GM19463 (cell line): ENCODE data around the gene NBPF1.
"Not testable (repeated sequence)": the region's sequence is repeated elsewhere in the genome, so short reads cannot be mapped to it uniquely, and the experiment has no call there.

Experiments used
- ATAC-seq: cut with Tn5 transposase; IDR thresholded peaks from one replicate; pipeline ENCODE4 v1.9.1; 2021; ENCODE audit warnings: mild to moderate bottlenecking, moderate library complexity; ENCODE audit not compliant: unreplicated experiment

NBPF1 gene

DNA sequence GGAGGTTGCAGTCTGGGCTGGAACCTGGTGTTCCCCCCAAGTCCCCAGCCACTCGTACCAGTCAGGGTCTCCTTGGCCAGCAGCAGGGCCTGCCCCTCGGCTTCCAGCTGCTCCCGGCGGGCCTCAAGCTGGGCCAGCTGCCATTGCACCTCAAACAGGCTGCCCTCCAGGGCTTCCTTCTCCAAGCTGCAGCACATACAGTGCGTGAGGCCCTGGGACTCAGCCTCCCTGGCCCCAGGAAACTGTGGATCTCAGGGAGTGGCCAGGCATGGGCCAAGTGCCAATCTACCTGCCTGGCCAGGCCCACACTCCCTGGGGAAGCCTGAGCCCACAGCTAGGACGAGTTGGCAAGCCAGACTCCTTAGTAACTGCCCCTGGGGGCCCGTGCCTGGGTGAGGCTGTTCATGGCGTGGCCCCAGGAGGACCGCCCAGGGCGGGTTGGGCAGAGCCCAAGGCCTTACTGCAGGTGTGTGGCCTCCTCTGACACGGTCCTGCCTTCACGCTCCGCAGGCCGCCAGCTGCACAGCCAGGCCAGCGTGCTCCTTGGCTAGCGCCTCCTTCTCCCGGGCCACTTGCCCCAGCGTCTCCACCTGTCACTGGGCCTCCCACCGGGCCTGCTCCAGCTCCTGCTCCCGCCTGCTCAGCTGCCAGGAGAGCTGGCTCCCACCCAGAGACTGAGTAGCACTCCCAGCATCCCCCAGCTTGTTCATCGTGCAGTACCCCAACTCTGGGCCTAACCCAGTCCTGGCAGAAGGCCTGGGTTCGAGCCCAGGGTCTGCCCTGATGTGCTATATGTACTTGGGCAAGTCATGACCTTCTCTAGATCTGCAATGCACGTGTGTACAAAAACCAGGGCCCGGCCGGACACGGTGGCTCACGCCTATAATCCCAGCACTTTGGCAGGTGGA lies 10.7 kb upstream of the NBPF1 start:
- ATAC-seq: not testable (repeated sequence)

DNA sequence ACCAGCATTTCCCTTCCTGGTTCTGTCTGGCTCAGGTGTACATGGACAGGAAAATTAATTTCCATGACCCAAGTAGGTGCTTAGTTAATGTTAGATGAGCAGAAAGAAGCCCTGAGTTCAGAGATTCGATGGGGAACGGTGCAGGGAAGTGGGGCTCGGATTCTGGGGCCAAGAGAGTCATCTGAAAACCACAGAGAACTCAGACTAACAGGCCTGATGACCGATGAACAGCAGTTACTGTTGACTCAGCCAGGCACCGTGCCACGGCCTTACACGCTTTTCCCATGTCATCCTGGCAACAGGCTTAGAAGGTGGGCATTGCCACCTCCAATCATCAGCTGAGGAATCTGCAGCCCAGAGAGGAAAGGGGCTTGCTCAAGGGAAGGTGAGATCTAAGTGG lies 10.0 kb upstream of the NBPF1 start:
- not testable (repeated sequence) for ATAC-seq

DNA sequence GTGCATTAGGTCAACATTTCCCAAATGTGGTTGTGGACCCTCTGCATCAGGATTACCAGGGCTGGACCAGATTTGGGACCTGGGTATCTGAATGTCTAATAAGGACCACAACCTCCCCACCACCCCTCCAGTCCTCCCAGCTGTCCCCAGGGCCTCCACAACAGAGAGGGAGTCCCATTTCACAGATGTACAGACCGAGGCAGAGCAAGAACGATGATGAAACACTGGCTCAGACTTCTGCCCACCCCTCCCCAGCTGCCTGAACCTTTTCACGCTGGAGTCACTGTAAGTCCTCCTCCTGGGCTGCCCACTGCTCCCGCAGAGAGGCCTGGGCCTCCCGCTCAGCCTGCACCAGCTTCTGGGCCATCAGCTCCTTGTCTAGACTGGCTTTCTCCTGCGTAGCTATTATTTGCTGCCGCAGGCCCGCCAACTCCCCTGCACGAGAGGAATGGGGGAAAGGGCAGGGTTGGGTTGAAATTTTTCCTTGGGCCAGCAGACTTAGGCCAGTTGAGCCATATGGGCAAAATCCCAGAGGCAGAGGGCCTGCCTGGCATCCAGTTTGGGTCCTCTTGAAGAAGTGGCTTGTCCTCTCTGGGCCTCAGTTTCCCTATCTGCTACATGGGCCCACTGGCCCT lies 8.4 kb upstream of the NBPF1 start:
- ATAC-seq: not testable (repeated sequence)

DNA sequence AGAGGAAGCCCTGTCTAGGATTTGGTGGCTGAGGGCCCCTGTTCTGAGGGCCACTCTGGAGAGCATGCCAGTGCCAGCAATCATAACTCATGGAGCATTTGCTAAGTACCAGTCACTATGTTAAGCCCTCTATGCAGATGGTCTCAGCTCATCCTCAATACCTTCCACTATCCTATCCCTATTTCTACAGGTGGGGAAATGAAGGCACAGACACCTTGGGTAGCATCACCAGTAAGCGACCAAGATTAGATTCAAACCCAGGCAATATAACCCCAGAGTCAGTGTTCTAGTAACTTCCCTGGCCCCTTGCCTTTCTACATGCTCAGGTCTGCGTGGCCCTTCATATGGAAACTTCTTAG lies 7.9 kb upstream of the NBPF1 start:
- no peak for ATAC-seq

DNA sequence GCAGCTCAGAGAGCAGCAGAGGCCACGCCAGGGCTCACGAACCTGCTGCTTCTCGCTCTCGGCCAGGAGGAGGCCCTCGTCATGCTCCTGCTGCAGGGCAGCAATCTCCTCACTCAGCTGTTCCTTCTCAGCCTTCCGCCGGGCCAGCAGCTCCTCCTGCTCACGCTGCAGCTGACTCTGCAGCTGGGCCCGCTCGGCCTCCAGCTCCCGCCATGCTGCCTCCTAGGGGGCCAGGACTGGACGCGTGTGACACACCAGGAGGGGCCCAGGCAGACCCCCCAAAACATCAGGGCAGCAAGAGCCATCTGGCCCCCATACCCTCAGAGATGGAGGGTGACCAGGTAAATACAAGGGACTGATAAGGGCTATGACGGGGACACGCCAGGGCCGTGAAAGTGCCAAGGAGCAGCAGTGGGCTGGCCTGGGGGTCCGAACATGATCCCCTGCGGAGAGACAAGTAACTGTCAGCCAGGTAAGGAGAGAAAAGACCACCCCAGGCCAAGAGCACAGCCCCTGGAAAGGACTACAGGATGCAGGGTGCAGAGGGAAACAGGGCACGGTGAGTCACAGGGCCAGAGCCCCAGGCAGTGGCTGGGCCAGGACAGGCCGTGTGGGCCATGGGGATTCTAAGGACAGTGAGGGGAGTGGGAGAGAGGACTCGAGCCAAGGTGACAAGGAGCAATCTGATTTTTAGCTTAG lies 6.6 kb upstream of the NBPF1 start:
- not testable (repeated sequence) for ATAC-seq

DNA sequence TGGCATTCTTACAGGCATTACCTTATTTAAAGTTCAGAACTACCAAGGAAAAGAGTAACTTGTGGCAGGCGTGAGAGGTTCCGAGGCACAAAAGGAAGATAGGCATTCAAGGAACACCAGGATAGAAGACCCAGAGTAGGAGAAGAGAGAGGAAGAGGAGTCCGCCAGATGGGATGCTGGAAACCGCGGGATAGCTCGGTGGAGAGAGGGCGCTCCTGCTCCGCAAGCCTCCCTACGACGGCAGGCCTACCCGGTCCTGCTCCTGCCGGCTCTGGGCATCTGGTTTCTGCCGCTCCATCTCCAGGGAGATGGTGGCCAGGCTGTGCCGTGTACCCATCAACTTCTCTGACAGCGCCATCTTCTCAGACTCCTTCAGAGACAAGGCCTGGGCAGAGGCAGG lies 5.4 kb upstream of the NBPF1 start:
- no peak for ATAC-seq

DNA sequence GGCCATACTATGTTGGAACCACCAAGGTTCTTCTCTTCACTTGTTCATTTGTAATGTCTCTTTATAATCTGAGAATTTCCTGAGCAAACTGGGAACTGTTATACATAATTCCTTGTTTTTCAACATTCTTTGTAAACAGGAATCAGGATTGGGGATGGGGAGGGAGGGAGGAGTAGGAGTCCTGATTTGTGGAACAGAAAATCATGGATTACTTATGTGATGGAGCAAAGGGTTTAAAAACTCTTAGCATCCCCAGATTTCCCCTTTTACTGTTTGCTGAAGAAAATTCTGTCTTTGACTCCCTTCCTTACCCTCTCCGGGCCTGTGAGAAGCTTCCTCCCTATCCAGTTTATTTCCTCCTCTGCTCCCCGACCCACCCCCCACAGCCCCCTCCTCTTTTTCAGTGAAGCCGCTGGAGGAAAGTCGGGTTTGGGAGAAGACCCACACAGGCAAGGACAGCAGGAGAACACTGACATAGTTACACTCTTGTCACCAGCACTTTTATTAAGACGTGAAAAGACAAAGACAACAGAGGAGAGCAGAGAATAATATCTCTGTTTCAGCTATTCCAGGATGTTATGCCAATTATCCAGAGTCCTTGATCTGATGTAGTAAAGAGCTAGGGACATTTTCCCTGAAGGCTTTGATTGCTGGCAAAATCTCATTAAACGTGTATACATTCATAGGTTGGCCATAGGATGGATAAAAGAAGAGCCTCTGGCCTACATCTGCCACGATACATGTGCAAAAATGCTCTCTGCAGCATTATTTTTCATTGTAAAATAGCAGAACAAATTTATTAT lies 4.6 kb upstream of the NBPF1 start:
- no peak for ATAC-seq

DNA sequence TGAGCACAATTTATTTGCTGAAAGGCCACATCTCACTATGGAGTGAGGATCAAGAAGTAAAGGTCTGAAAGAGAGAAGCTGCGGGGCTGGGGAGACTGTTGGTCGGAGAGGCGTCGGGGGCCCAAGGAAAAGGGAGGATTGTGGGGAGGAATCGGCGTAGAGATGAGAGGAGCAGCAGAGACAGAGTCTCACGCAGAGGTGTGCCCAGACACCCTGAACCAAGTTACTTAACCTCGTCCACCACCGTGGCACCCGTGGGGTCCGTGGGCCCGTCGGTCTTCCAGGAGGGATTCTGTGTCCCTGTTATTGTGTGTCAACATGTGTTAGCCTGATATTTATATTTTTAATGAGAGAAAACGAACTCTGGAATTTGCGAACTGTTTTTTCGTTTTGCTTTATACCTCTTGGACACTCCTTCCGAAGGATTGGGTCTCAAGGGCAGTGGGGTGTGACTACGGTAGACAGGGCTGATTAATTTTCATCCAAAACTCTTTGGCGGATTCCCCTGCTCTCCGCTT lies 3.8 kb upstream of the NBPF1 start:
- ATAC-seq: no peak

DNA sequence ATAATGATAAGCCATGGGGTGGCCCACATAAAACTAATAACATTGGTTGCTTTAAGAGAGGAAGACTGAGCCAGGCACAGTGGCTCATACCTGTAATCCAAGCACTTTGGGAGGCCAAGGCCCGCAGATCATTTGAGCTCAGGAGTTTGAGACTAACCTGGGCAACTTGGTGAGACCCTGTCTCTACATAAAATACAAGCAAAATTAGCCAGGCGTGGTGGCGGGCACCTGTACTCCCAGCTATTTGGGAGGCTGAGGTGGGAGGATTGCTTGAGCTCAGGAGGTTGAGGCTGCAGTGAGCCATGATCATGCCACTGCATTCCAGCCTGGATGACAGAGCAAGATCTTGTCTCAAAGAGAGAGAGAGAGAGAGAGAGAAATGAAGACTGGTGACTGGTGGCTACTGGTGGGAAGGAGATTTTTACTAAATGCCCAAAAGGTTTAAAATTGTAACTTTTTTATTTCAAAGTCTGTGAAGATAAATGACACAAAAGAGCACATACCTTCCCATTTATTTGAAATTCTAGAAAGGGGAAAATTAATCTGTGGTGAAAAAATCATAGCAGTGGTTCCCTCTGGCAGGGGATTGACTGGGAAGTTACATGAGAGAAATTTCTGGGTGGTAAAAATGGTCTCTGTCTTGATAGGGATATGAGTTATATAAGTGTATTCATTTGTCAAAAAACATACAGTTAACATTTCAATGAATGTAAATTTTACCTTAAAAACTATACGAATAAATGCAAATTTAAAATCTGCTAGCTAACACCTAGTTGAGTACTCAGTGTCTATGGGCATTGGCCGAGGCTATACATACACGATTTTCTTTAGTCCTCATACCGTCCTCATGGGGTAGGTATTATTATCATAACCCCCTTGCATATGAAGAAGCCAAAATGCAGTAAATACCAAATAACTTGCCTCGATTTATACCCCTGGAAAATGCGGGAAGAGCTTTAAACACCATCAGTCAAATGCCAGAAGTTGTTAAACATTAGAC lies 2.2 kb upstream of the NBPF1 start:
- ATAC-seq: no peak

DNA sequence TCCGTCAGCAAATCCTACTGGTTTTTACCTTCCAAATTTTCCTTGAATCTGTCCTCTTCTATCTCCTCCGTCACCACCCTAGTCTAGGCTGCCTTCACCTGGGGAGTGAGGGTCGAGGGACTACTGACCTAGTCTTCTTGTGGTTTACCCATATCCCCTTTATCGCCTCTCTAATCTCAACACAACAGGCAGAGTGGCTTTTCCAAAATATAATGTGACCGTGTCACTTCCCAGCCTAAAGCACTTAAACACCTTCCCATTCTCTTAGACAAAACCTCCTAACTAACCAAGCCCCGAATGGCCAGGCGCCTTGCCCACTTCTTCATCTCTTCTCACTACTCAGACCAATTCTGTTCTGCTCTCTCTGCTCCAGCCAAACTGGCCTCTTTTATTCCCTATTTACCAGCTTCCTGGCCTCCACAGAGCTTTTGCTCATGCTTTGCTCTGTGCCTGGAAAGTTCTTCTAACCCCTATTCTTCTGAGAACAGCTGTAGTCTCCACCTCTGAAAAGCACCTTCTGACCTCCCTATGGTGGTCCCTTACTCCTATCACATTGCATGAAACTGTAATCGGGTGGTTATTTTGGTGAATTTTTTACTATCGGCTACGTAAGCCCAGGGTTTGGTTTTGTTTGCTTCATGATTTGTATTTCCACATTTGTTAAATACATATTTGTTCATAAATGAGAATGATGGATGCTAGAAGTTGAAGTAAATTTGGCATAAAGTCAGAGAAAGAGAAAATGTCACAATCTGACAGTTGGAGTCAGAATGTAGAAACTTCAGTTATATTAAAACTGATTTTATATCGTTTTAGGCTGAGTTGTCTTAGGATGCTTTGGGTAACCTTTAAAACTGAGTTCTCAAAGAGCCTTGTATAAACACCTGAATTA lies 1.2 kb upstream of the NBPF1 start:
- ATAC-seq: no peak

DNA sequence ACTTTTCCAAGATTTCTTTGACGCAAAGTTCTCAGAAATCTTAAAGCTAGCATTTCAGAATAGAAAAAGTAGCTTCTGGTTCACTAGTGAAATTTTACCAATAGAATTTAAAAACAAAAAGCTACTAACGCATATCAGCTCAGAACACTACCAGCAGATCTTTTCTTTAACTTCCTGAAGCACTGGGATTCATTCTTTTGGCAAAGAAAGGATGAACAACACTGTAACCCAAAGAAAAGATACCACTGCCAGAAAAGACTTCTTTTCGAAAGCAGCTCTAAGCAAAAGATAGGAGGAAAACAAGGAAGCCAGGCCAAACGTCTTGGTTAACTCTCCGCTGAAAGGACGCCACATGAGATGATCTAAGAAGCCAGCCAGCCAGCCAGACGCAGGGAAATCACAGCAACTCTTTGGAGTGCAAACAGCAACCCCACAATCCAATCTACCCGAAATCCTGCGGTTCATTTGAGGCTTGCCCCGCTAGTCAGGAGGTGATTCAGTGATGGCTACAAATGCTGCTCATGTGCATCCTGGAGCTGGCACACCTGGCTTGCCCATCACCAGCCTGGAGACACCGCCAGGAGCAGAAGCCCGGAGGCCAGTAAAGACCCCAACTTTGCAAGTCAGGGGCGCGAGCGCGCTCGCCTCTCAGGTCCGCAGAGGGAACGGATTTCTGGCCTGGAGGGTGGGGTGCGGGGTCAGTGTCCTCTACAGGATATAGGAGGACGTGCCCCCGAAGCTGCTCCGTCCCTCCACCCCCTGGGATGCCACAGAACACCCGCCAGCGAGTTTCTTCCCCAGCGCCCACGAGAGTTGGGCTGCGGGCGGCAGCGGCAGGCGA lies 812 bp downstream of the NBPF1 start:
- ATAC-seq: no peak

DNA sequence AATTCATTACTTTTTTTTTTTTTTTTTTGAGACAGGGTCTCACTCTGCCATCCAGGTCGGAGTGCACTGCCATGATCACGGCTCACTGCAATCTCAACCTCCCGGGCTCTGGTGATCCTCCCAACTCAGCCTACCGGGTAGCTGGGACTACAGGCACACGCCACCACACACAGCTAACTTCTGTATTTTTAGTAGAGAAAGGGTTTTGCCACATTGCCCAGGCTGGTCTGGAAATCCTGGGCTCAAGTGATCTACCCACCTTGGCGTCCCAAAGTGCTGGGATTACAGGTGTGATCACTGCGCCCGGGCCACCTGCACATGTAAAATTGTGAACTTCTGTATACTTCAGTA lies 1.4 kb downstream of the NBPF1 start:
- ATAC-seq: not testable (repeated sequence)

DNA sequence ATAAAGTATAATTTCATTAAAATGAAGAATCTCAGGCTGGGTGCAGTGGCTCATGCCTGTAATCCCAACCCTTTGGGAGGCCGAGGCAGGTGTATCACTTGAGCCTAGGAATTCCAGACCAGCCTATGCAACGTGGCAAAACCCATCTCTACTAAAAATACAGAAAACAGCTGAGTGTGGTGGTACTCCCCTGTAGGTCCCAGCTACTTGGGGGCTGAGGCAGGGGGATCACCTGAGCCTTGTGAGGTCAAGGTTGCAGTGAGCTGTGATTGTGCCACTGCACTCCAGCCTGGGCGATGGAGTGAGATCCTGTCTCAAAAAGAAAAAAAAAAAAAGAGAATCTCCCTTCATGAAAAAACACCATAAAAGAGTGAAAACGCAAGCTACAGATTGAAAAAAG lies 2.2 kb downstream of the NBPF1 start:
- not testable (repeated sequence) for ATAC-seq

DNA sequence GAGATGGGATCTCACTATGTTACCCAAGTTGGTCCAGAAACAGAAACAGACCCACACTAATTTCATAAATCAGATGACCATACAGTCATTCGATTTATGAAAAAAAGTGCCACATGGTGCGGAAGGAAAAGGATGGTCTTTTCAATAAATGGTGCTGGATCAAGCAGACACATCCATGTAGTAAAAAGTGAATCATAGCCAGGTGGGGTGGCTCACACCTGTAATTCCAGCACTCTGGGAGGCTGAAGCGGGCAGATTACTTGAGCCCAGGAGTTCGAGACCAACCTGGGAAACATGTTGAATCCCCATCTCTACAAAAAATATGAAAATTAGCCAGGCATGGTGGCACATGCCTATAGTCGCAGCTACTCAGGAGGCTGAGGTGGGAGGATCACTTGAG lies 2.8 kb downstream of the NBPF1 start:
- not testable (repeated sequence) for ATAC-seq

DNA sequence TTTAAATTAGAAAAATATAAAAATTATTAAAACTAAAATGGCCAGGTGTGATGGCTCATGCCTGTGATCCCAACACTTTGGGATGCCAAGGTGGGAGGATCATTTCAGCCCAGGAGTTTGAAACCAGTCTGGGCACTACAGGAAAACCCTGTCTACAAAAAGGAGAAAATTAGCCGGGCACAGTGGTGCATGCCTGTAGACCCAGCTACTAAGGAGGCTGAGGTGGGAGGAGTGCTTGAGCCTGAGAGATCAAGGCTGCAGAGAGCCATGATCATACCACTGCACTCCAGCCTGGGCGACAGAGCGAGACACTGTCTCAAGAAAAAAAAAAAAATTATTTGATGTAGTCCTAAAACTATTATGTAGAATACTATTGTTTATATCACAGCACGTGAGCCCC lies 3.6 kb downstream of the NBPF1 start:
- ATAC-seq: not testable (repeated sequence)

DNA sequence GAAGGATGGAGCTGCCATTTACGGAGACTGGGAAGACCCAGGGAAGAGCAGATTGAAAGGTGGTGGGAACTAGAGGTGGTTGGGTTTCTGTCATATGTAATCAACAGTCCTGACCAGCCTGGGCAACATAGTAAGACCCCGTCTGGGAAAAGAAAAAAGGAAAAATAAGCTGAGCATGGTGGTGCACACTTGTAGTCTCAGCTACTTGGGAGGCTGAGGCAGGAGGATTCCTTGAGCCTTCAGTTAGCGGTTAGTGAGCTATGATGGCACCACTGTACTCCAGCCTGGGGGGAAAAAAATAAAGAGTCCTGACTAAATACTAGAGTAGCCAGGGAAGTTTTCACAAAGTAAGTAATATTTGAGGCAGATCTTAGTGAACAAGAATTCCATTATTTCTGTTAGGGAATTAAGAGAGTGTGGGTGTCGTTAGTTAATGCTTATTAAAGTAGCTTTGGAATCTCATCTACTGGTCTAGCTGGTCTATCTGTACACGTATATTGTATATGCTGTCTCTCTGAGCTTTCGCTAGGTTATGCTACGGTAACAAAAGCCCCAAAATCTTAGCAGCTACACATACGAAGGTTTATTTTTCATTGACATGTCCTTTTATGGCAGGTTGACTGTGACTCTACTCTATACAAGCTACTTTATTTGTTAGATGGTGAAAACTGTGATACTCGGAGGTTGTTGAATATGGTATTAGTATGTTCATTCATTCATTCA lies 4.4 kb downstream of the NBPF1 start:
- ATAC-seq: no peak
